Endothelial cell of umbilical vein (primary cell): ENCODE results near the gene KATNIP.

Source experiments
- EZH2 ChIP-seq: IDR thresholded peaks from 2 replicates; pipeline ENCODE4 v1.6.1; 2012; ENCODE audit warnings: borderline replicate concordance, low read depth, mild to moderate bottlenecking, moderate library complexity, low read length, inconsistent platforms; ENCODE audit not compliant: severe bottlenecking
- JUN ChIP-seq: IDR thresholded peaks from 2 replicates; pipeline ENCODE4 v1.6.1; 2011; ENCODE audit warnings: borderline replicate concordance, low read depth; ENCODE audit not compliant: insufficient read length, insufficient read depth
- POLR2A ChIP-seq: IDR thresholded peaks from 2 replicates; pipeline ENCODE4 v1.6.1; 2012; ENCODE audit warnings: low read depth, mild to moderate bottlenecking, control low read depth, low read length
- POLR2AphosphoS5 ChIP-seq: IDR thresholded peaks from 2 replicates; pipeline ENCODE4 v1.6.1; 2012; ENCODE audit warnings: low read depth, mild to moderate bottlenecking, control low read depth, low read length, moderate library complexity; ENCODE audit not compliant: insufficient read depth
- TF ChIP-seq, protein P1 (sequence below), 2 donors: IDR thresholded peaks; 1 replicate in 1 of 2; 2 replicates in 1 of 2; pipeline ENCODE4 v1.5.1; 2011; ENCODE audit warnings: low read length in 2 of 2, mild to moderate bottlenecking in 2 of 2, moderate library complexity in 2 of 2, control low read depth in 1 of 2, inconsistent platforms in 1 of 2, low read depth in 1 of 2; ENCODE audit not compliant: insufficient read depth in 1 of 2; ENCODE audit errors: extremely low read depth in 1 of 2

DNA sequence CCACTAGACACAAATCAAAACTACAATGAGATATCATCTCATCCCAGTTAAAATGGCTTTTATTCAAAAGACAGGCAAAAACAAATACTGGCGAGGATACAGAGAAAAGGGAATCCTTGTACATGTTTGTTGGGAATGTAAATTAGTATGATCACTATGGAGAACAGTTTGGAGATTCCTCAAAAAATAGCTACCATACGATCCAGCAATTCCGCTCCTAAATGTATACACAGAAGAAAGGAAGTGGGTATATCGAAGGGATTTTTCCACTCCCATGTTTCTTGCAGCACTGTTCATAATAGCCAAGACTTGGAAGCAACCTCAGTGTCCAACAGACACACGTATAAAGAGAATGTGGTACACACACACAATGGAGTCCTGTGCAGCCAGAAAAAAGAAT, 35.3 kb downstream of the KATNIP start:
- TF ChIP-seq EZH2 (no peak), POLR2A (no peak), POLR2AphosphoS5 (no peak), JUN (no peak)
- TF ChIP-seq, protein P1, sequence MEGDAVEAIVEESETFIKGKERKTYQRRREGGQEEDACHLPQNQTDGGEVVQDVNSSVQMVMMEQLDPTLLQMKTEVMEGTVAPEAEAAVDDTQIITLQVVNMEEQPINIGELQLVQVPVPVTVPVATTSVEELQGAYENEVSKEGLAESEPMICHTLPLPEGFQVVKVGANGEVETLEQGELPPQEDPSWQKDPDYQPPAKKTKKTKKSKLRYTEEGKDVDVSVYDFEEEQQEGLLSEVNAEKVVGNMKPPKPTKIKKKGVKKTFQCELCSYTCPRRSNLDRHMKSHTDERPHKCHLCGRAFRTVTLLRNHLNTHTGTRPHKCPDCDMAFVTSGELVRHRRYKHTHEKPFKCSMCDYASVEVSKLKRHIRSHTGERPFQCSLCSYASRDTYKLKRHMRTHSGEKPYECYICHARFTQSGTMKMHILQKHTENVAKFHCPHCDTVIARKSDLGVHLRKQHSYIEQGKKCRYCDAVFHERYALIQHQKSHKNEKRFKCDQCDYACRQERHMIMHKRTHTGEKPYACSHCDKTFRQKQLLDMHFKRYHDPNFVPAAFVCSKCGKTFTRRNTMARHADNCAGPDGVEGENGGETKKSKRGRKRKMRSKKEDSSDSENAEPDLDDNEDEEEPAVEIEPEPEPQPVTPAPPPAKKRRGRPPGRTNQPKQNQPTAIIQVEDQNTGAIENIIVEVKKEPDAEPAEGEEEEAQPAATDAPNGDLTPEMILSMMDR (IDR thresholded peaks at IDR 0.05; ENCODE audit: extremely low read depth in 1 of 2, insufficient read depth in 1 of 2, low read depth in 1 of 2, low read length in 2 of 2), result no peak
